HG03521 (cell line): ENCODE results near the gene SLC24A4.

Source experiments
- ATAC-seq: cut with Tn5 transposase; IDR thresholded peaks from one replicate; pipeline ENCODE4 v1.9.1; 2021; ENCODE audit warnings: mild to moderate bottlenecking, moderate library complexity; ENCODE audit not compliant: unreplicated experiment

Gene SLC24A4

GRCh38 chr14:92472860-92473259 is 149.9 kb downstream of the SLC24A4 start:
- no peak for ATAC-seq

GRCh38 chr14:92473261-92473968 is 150.4 kb downstream of the SLC24A4 start:
- no peak for ATAC-seq

GRCh38 chr14:92473969-92474535 is 151.1 kb downstream of the SLC24A4 start:
- ATAC-seq, result no peak

- ATAC-seq, result no peak
These were observed 152.1 kb downstream of the SLC24A4 start for GRCh38 chr14:92475037-92475436.

GRCh38 chr14:92475451-92476187 is 152.7 kb downstream of the SLC24A4 start:
- ATAC-seq, result no peak

GRCh38 chr14:92480856-92481255 is 157.9 kb downstream of the SLC24A4 start:
- no peak for ATAC-seq

GRCh38 chr14:92481386-92481785 is 158.4 kb downstream of the SLC24A4 start:
- no peak for ATAC-seq

GRCh38 chr14:92481811-92482555 is 159.0 kb downstream of the SLC24A4 start:
- ATAC-seq, result no peak

- ATAC-seq, result no peak
These were observed 159.8 kb downstream of the SLC24A4 start for GRCh38 chr14:92482621-92483319.

GRCh38 chr14:92484132-92484823 is 161.3 kb downstream of the SLC24A4 start:
- ATAC-seq, result no peak

GRCh38 chr14:92486881-92487280 is 163.9 kb downstream of the SLC24A4 start:
- ATAC-seq, result no peak

- no peak for ATAC-seq
These were observed 164.7 kb downstream of the SLC24A4 start for GRCh38 chr14:92487513-92488133.

- no peak for ATAC-seq
These were observed 166.7 kb downstream of the SLC24A4 start for GRCh38 chr14:92489394-92490238.

- ATAC-seq, result no peak
These were observed 167.4 kb downstream of the SLC24A4 start for GRCh38 chr14:92490239-92490959.

GRCh38 chr14:92491782-92492181 is 168.8 kb downstream of the SLC24A4 start:
- ATAC-seq, result no peak

GRCh38 chr14:92492258-92492657 is 169.3 kb downstream of the SLC24A4 start:
- ATAC-seq, result no peak

GRCh38 chr14:92493024-92493423 is 170.1 kb downstream of the SLC24A4 start:
- ATAC-seq, result no peak

GRCh38 chr14:92493492-92493891 is 170.5 kb downstream of the SLC24A4 start:
- no peak for ATAC-seq
